Mesenchymal stem cell (in vitro differentiated cells and primary cell): ENCODE measurements around the gene PRKCB.
A peak's percentile ranks its signal among the peaks of the same experiment; 100 is the strongest.

Source experiments
- DNase-seq: peaks from one replicate; pipeline ENCODE4 v3.0.0-alpha.2; 2013
- H2AFZ ChIP-seq: one replicate; pipeline ENCODE4 v1.6.1; 2013; ENCODE audit warnings: low read depth, mild to moderate bottlenecking, control low read depth, inconsistent platforms, low read length, moderate library complexity
- H2AK5ac ChIP-seq: 2 replicates; pipeline ENCODE4 v1.6.1; 2013; ENCODE audit warnings: low read length, moderate library complexity, mild to moderate bottlenecking, inconsistent platforms; ENCODE audit not compliant: severe bottlenecking
- H2BK120ac ChIP-seq: one replicate; pipeline ENCODE4 v1.6.1; 2013; ENCODE audit warnings: low read depth, mild to moderate bottlenecking, inconsistent platforms, low read length, moderate library complexity
- H2BK12ac ChIP-seq, 2 experiments: one replicate each; pipeline ENCODE4 v1.6.1; 2013; ENCODE audit warnings: inconsistent platforms in 2 of 2, low read length in 2 of 2, mild to moderate bottlenecking in 2 of 2, moderate library complexity in 2 of 2, control low read depth in 1 of 2
- H2BK15ac ChIP-seq: one replicate; pipeline ENCODE4 v1.6.1; 2013; ENCODE audit warnings: mild to moderate bottlenecking, low read depth, inconsistent platforms; ENCODE audit not compliant: poor library complexity, severe bottlenecking
- H2BK5ac ChIP-seq: 2 replicates; pipeline ENCODE4 v1.6.1; 2013; ENCODE audit warnings: low read depth, mild to moderate bottlenecking, low read length, control low read depth, inconsistent platforms; ENCODE audit not compliant: poor library complexity, severe bottlenecking
- H3K14ac ChIP-seq, 2 experiments: one replicate each; pipeline ENCODE4 v1.6.1; 2013; ENCODE audit warnings: inconsistent platforms in 2 of 2, low read length in 2 of 2, control low read depth in 1 of 2, mild to moderate bottlenecking in 1 of 2, moderate library complexity in 1 of 2
- H3K18ac ChIP-seq, 2 experiments: one replicate each; pipeline ENCODE4 v1.6.1; 2013; ENCODE audit warnings: inconsistent platforms in 2 of 2, low read length in 2 of 2, control low read depth in 1 of 2, low read depth in 1 of 2, mild to moderate bottlenecking in 1 of 2
- H3K23ac ChIP-seq, 2 experiments: one replicate each; pipeline ENCODE4 v1.6.1; 2013; ENCODE audit warnings: inconsistent platforms in 2 of 2, low read length in 2 of 2, mild to moderate bottlenecking in 2 of 2, moderate library complexity in 2 of 2, control low read depth in 1 of 2
- H3K27ac ChIP-seq: 2 replicates; pipeline ENCODE4 v1.5.1; 2013; ENCODE audit warnings: mild to moderate bottlenecking, moderate library complexity, low read length, control low read depth, inconsistent platforms; ENCODE audit not compliant: poor library complexity, severe bottlenecking
- H3K27me3 ChIP-seq, 2 experiments: 2 replicates each; pipeline versions ENCODE4 v1.6.1 to v1.7.0; 2013; ENCODE audit warnings: low read length in 2 of 2, mild to moderate bottlenecking in 2 of 2, moderate library complexity in 2 of 2, control low read depth in 1 of 2, inconsistent platforms in 1 of 2; ENCODE audit not compliant: control insufficient read depth in 1 of 2, insufficient read depth in 1 of 2
- H3K36me3 ChIP-seq, 2 experiments: 2 replicates each; pipeline versions ENCODE4 v1.6.1 to v1.7.0; 2013; ENCODE audit warnings: low read length in 2 of 2, control low read depth in 1 of 2, inconsistent platforms in 1 of 2, low read depth in 1 of 2, mild to moderate bottlenecking in 1 of 2; ENCODE audit not compliant: insufficient read depth in 2 of 2, control insufficient read depth in 1 of 2
- H3K4ac ChIP-seq, 2 experiments: one replicate each; pipeline ENCODE4 v1.6.1; 2013; ENCODE audit warnings: inconsistent platforms in 2 of 2, low read length in 2 of 2, mild to moderate bottlenecking in 2 of 2, moderate library complexity in 2 of 2, control low read depth in 1 of 2, low read depth in 1 of 2
- H3K4me1 ChIP-seq: 2 replicates; pipeline ENCODE4 v1.6.1; 2013; ENCODE audit warnings: low read depth, low read length, control low read depth; ENCODE audit not compliant: control insufficient read depth, insufficient read depth
- H3K4me2 ChIP-seq: 2 replicates; pipeline ENCODE4 v1.6.1; 2013; ENCODE audit warnings: low read length, mild to moderate bottlenecking, inconsistent platforms; ENCODE audit not compliant: poor library complexity, severe bottlenecking
- H3K4me3 ChIP-seq, 2 experiments: 2 replicates each; pipeline versions ENCODE4 v1.5.1 to v1.7.0; 2013; ENCODE audit warnings: low read length in 2 of 2, mild to moderate bottlenecking in 2 of 2, control low read depth in 1 of 2, low read depth in 1 of 2; ENCODE audit not compliant: insufficient read depth in 1 of 2
- H3K79me1 ChIP-seq: replicated peaks from 2 replicates; pipeline ENCODE4 v1.6.1; 2013; ENCODE audit warnings: mild to moderate bottlenecking, control low read depth, low read length, inconsistent platforms; ENCODE audit not compliant: poor library complexity, severe bottlenecking
- H3K9ac ChIP-seq: 2 replicates; pipeline ENCODE4 v1.7.0; 2013; ENCODE audit warnings: mild to moderate bottlenecking, low read length, moderate library complexity
- H3K9me3 ChIP-seq: 2 replicates; pipeline ENCODE4 v1.7.0; 2013; ENCODE audit warnings: mild to moderate bottlenecking, low read length; ENCODE audit not compliant: control insufficient read depth
- H4K8ac ChIP-seq: one replicate; pipeline ENCODE4 v1.6.1; 2013; ENCODE audit warnings: inconsistent platforms, mild to moderate bottlenecking, low read length, moderate library complexity
- H4K91ac ChIP-seq: one replicate; pipeline ENCODE4 v1.6.1; 2013; ENCODE audit warnings: mild to moderate bottlenecking, low read length, inconsistent platforms
- WGBS: methylation state at CpG from one replicate; pipeline ENCODE4 v1.1.7; 2013; ENCODE audit warnings: mixed read lengths; 5-methylcytosine and 5-hydroxymethylcytosine counted together

PRKCB gene

DNA sequence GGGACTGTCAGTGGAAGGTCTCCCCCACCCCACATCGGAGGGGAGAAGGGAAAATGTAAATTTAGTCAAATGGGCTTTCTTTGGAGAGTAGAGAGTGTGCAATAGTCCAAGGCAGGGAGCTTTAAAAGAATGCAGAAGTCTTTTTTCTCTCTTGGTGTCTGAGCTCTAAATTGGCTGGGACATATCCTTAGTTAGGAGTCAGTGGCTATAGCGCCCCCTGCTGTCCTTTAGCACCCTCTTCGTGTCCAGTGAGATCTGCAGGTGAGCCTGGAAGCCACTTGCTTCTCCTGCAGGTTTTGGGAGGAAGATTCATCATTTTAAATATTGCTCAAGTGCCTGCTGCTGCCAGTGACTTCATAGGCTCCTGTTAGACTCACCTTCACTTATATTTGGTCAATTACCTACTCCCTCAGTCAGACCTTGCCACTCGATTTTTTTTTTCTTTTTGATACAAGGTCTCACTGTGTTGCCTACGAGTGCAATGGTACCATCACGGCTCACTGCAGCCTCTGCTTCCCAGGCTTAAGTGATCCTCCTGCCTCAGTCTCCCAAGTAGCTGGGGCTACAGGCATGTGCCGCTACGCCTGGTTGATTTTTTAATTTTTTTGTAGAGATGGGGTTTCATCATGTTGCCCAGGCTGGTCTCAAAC is 174.8 kb downstream of the PRKCB start:
- H3K27ac ChIP-seq: no peak overlapping the region
- H3K18ac ChIP-seq: no peak overlapping the region
- no peak overlapping the region for H4K8ac ChIP-seq
- no peak overlapping the region for H2AFZ ChIP-seq
- H3K23ac ChIP-seq: no peak overlapping the region
- peak; percentile 3 for DNase-seq
- no peak overlapping the region for H2AK5ac ChIP-seq
- H3K79me1 ChIP-seq: no peaks in the 10 kb centered on the region
- H3K4me1 ChIP-seq: no peaks in the 10 kb centered on the region
- H3K27me3 ChIP-seq: peaks cover 0 to 32% of the 10 kb centered on the region in 2 experiments
- H3K14ac ChIP-seq: no peak overlapping the region
- no peak overlapping the region for H3K4me3 ChIP-seq
- no peak overlapping the region for H2BK12ac ChIP-seq
- no peaks in the 10 kb centered on the region for H3K36me3 ChIP-seq
- no peak overlapping the region for H3K4me2 ChIP-seq
- no peak overlapping the region for H4K91ac ChIP-seq
- no peak overlapping the region for H2BK15ac ChIP-seq
- no peak overlapping the region for H3K9ac ChIP-seq
- no peak overlapping the region for H2BK120ac ChIP-seq
- WGBS: 45% methylated on average over 6 of the region's 8 CpGs
- H3K9me3 ChIP-seq: no peaks in the 10 kb centered on the region
- H3K4ac ChIP-seq: no peak overlapping the region
- no peak overlapping the region for H2BK5ac ChIP-seq

DNA sequence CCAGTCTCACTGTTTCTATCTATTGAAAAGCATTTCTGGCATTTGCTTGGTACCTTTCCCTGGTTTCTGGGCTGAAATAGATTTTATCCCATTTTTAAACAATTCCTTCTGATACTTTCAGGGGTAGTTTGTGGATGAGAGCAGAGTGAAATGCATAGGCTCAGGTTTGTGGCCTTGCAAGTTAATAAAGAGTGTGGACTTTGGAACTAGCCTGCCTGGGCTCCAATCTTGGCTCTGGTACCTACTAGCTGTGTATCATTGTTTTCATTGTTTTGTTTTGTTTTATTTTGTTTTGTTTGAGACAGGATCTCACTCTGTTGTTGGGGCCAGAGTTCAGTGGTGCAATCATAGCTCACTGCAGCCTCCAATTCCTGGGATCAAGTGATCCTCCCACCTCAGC is 175.5 kb downstream of the PRKCB start:
- Histone ChIP-seq H3K9ac (no peak overlapping the region), H2BK5ac (no peak overlapping the region), H2BK15ac (no peak overlapping the region), H3K18ac (no peak overlapping the region), H2BK12ac (no peak overlapping the region), H3K36me3 (no peaks in the 10 kb centered on the region), H3K4me1 (no peaks in the 10 kb centered on the region), H3K4ac (no peak overlapping the region), H3K4me3 (no peak overlapping the region), H2AK5ac (no peak overlapping the region), H3K23ac (no peak overlapping the region), H2BK120ac (no peak overlapping the region), H4K8ac (no peak overlapping the region), H3K14ac (no peak overlapping the region), H2AFZ (no peak overlapping the region), H3K27me3 (peaks cover 0 to 29% of the 10 kb centered on the region in 2 experiments), H3K79me1 (no peaks in the 10 kb centered on the region), H3K9me3 (no peaks in the 10 kb centered on the region), H3K4me2 (no peak overlapping the region), H4K91ac (no peak overlapping the region), H3K27ac (no peak overlapping the region)
- no peak for DNase-seq

DNA sequence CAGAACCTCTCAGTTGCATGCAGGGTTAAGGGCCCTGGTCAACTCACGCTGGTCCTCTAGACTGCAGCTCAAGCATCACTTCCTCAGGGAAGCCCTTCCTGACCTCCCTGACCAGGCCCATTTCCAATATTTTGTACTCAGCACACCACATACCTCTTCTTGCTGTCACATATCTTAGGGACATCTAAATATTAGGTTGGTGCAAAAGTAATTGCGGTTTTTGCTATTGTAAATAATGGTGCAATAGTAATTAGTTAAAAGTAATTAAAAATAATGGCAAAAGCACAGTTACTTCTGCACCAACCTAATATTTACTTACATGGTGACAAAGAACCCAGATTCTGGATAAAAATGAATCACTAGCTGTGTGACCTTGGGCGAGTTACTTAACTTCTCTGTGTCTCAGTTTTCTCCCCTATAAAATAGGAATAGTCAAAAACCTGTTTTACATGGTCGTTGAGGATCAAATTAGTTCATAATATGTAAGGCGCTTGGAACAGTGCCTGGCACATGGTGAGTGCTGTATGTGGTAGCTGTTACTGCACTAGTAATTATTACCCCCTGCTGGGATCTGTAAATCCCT is 177.4 kb downstream of the PRKCB start:
- no peak overlapping the region for H4K91ac ChIP-seq
- H3K18ac ChIP-seq: no peak overlapping the region
- no peaks in the 10 kb centered on the region for H3K4me1 ChIP-seq
- no peak overlapping the region for H3K23ac ChIP-seq
- no peak overlapping the region for H3K9ac ChIP-seq
- no peaks in the 10 kb centered on the region for H3K9me3 ChIP-seq
- H2BK5ac ChIP-seq: no peak overlapping the region
- peaks cover 0 to 23% of the 10 kb centered on the region in 2 experiments for H3K27me3 ChIP-seq
- H3K4me3 ChIP-seq: no peak overlapping the region
- no peak overlapping the region for H4K8ac ChIP-seq
- H3K4ac ChIP-seq: no peak overlapping the region
- no peak overlapping the region for H2AFZ ChIP-seq
- H3K4me2 ChIP-seq: no peak overlapping the region
- no peak overlapping the region for H3K27ac ChIP-seq
- no peak overlapping the region for H2BK15ac ChIP-seq
- DNase-seq: no peak
- no peak overlapping the region for H2BK120ac ChIP-seq
- H3K14ac ChIP-seq: no peak overlapping the region
- H2BK12ac ChIP-seq: no peak overlapping the region
- WGBS: 64% methylated on average over 4 of the region's 5 CpGs
- H3K36me3 ChIP-seq: no peaks in the 10 kb centered on the region
- no peaks in the 10 kb centered on the region for H3K79me1 ChIP-seq
- H2AK5ac ChIP-seq: no peak overlapping the region

DNA sequence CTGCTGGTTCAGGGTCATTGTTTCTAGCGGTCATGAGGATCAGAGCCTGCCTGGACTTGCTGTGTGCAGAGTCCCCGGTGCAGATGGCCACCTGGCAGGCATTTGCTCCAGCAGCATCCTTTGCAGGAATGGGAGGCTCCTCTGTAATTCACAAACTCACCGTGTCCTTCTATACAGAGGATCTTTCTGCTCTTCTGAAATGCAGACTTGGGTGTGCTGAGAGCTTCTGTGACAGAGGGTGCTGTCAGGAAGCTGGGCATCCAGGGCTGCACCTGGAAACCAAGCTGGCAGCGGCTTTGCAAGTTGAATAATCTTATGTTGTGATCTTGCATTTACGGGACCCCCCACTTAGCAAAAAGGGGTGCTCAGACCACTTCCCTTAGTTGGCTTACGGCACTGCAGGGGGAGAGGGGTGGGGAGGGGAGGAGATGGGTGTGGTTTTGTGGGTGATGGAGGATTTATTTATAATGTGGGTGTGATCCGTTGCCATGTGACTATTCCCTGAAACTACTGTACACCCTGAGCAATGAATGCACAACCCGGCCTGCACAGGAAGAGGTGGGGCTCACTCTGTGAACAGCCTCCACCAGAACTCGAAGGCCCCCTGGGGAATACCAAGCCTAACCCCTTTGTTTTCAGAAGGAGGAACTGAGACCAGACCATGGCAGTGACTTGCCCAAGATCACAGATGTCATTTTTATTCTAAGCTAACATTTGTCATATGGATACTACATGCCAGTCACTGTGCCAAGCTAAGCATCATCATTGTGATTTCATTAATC is 178.3 kb downstream of the PRKCB start:
- Histone ChIP-seq H3K9me3 (no peaks in the 10 kb centered on the region), H2AFZ (no peak overlapping the region), H2BK12ac (no peak overlapping the region), H3K4me1 (no peaks in the 10 kb centered on the region), H2AK5ac (no peak overlapping the region), H3K18ac (no peak overlapping the region), H3K9ac (no peak overlapping the region), H3K27me3 (peaks cover 0 to 19% of the 10 kb centered on the region in 2 experiments), H2BK120ac (no peak overlapping the region), H3K23ac (no peak overlapping the region), H2BK5ac (no peak overlapping the region), H3K79me1 (no peaks in the 10 kb centered on the region), H2BK15ac (no peak overlapping the region), H4K91ac (no peak overlapping the region), H3K4me2 (no peak overlapping the region), H3K4ac (no peak overlapping the region), H4K8ac (peak overlapping the region; percentile 13), H3K27ac (no peak overlapping the region), H3K36me3 (no peaks in the 10 kb centered on the region), H3K14ac (no peak overlapping the region), H3K4me3 (no peak overlapping the region)
- no peak for DNase-seq
- WGBS: 71% methylated on average over 9 of the region's 9 CpGs
